ENCODE data around the gene UNC93A. TPM values are rescaled to one million over a fixed set of nuclear protein-coding genes. Genes with fewer than 3 reads are reported as not detected.
"Not testable (repeated sequence)": the region's sequence is repeated elsewhere in the genome, so short reads cannot be mapped to it uniquely, and the experiment has no call there.

UNC93A gene
- total RNA-seq, 1 donor from 2014 or later: not detected

- H3K4me1 Mint-ChIP-seq; H3K27ac Mint-ChIP-seq; H3K4me3 Mint-ChIP-seq; intact Hi-C loops (cut with micrococcal nuclease); DNase-seq; H3K27me3 Mint-ChIP-seq; H3K9me3 Mint-ChIP-seq; H3K36me3 Mint-ChIP-seq (ENCODE audit: low read depth): not testable (repeated sequence)
Observed at GRCh38 chr6:167320754-167321056, 29.6 kb downstream of the UNC93A start.

DNA sequence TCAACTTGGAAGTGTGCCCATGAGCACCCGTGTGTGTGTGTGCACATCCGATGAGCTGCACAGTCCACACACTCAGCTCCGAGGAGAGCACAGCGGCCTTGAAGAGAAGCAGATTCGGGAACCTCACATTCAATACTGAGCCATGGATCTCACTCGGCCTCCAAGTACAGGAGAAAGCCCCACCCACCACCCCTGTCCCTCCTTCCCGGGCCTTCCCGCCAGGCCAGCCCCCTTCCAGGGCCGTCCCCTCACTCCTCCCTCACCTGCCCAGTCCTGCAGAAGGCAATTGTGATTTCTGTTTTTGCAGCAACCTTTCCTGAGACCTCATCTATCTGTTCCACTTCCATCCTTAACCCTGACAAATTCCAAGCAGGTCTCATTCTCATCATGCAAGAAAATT, 30.1 kb downstream of the UNC93A start:
- intact Hi-C loops (cut with micrococcal nuclease); H3K36me3 Mint-ChIP-seq (ENCODE audit: low read depth); H3K4me3 Mint-ChIP-seq; DNase-seq; H3K4me1 Mint-ChIP-seq; H3K9me3 Mint-ChIP-seq; H3K27ac Mint-ChIP-seq; H3K27me3 Mint-ChIP-seq: not testable (repeated sequence)

DNA sequence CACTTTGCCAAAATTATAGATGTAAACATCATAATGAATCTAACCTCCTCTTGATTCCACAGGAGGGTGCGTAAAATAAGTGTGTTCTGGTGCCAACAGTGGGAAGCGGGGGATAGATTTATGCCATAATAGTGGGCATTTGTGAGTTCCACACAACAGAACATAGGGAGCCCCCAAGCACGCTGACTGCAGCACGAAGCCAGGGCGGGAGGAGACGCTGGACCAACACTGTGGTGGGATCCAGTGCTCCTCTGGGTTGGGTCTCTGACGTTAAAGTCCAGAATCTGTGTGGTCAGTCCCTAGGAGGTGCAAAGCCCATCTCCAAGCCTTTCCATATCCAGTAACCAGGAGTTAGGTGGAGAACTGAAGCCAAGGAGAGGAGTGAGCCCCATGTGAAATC, 32.0 kb downstream of the UNC93A start:
- intact Hi-C loops (cut with micrococcal nuclease): no loop called here
- no peak for DNase-seq
- Mint-ChIP-seq H3K27ac (no peak overlapping the region), H3K4me1 (no peaks in the 10 kb centered on the region), H3K36me3 (ENCODE audit: low read depth) (no peaks in the 10 kb centered on the region), H3K27me3 (no peaks in the 10 kb centered on the region), H3K9me3 (no peaks in the 10 kb centered on the region), H3K4me3 (no peak overlapping the region)

DNA sequence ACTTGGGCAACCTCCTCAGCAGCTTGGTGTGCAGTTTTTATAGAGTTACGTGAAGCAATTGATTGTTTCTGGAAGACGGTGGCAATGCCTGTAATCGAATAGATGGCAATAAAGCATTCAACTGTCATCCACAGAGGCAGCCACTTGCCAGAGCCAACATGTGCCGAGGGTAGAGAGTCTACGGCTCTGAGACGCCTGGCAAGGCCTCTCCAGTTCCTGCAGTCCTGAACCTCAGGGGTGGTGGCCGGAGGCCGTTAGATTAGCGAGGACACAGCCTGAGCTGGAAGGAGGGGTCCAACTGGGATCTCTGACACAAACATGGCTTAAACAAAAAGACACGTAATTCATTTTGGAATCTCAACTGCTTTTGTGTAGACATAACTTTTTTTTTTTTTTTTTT, 33.0 kb downstream of the UNC93A start:
- no peak for DNase-seq
- H3K4me1 Mint-ChIP-seq: no peaks in the 10 kb centered on the region
- H3K36me3 Mint-ChIP-seq (ENCODE audit: low read depth): no peaks in the 10 kb centered on the region
- no peak overlapping the region for H3K4me3 Mint-ChIP-seq
- intact Hi-C loops (cut with micrococcal nuclease): no loop called here
- H3K27me3 Mint-ChIP-seq: no peaks in the 10 kb centered on the region
- H3K9me3 Mint-ChIP-seq: no peaks in the 10 kb centered on the region
- H3K27ac Mint-ChIP-seq: no peak overlapping the region

DNA sequence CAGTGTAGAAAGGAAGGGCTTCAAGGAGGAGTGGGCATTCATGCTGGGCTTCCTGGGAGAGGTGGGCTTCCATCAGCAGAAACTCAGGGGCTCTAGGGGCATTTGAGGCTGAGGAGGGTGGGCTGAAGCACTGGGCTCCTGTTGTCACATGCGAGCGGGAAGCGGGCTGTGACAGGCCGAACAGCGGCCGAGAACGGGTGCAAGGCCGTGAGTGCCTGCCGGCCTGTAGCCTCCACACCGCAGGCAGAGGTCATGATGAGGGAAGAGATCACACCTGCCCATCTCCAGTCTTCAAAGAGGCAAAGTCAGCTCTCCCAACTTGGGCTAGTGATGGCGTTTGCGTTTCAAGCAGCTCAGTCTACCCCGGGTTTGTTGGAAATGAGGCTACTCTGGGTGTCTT, 34.7 kb downstream of the UNC93A start:
- Mint-ChIP-seq H3K4me3 (no peak overlapping the region), H3K4me1 (no peaks in the 10 kb centered on the region)
- intact Hi-C loops (cut with micrococcal nuclease): no loop called here

DNA sequence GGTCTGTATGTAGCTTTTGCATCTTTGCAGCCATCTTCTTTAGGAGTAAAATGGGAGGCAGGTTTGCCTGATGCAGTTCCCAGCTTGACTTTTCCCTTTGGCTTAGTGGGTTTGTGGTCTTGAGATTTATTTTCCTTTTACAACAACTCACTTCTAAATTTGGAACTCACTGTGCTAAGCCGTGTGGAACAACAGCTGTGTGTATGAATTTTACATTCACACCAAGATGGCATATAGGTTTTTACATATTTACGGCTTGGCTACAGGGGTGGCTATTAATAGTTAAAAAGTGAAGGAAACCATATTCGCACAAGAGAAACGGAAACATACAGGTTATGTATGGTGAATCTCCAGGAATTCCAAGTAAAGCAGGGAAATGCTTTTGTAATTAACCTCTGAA, 36.3 kb downstream of the UNC93A start:
- no peak for DNase-seq
- Mint-ChIP-seq H3K36me3 (ENCODE audit: low read depth) (no peaks in the 10 kb centered on the region), H3K27ac (no peak overlapping the region), H3K9me3 (no peaks in the 10 kb centered on the region), H3K4me3 (no peak overlapping the region), H3K4me1 (no peaks in the 10 kb centered on the region), H3K27me3 (peaks cover 4% of the 10 kb centered on the region)
- intact Hi-C loops (cut with micrococcal nuclease): no loop called here

More for the DNA sequence above, 34.7 kb downstream of the UNC93A start:
- no peaks in the 10 kb centered on the region for H3K27me3 Mint-ChIP-seq
- DNase-seq: no peak
- H3K9me3 Mint-ChIP-seq: no peaks in the 10 kb centered on the region
- H3K36me3 Mint-ChIP-seq (ENCODE audit: low read depth): no peaks in the 10 kb centered on the region
- H3K27ac Mint-ChIP-seq: no peak overlapping the region

DNA sequence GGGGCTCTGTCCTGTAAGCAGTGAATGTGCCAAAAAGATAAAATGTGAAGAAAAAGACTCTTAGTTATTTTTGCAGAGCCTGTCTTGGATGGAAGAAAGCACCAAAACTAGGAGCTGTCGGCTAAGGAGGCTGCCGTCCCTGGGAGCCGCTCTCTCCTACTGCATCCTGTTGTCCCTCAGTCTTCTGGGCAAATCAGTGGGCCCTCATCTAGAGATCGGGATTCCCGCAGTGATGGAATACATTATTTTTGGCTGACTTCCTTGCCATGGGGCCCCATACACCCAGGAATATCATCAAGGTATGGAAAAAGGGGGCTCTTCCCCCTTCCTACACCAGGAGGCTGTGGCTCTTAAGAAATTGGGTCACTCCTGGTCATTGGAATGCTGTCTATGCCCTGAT, 37.0 kb downstream of the UNC93A start:
- Mint-ChIP-seq H3K4me3 (no peak overlapping the region), H3K27ac (no peak overlapping the region), H3K27me3 (peaks cover 4% of the 10 kb centered on the region), H3K9me3 (no peaks in the 10 kb centered on the region), H3K36me3 (ENCODE audit: low read depth) (no peaks in the 10 kb centered on the region), H3K4me1 (no peaks in the 10 kb centered on the region)
- DNase-seq: no peak
- intact Hi-C loops (cut with micrococcal nuclease): no loop called here

DNA sequence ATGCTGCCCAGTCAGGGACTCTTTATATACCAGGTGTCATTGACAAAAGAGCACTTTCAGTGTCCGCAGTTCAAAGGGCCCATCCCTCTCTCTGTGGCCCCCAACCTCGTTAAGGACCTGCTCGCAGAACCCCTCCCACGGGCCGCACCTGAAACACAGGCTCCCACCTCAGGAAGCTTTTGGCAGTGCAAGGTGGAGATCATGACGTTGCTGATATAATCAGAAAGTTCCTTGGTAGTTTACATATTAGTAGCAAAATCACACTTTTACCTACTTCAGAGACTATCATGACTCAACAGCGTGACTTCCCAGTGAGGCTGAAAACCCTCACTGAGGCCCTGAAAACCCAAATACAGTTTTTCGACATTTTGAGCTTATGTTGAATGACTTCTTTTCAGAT, 37.9 kb downstream of the UNC93A start:
- intact Hi-C loops (cut with micrococcal nuclease): no loop called here
- peaks cover 4% of the 10 kb centered on the region for H3K27me3 Mint-ChIP-seq
- no peak overlapping the region for H3K27ac Mint-ChIP-seq
- no peaks in the 10 kb centered on the region for H3K4me1 Mint-ChIP-seq
- H3K9me3 Mint-ChIP-seq: no peaks in the 10 kb centered on the region
- H3K36me3 Mint-ChIP-seq (ENCODE audit: low read depth): no peaks in the 10 kb centered on the region
- no peak for DNase-seq
- no peak overlapping the region for H3K4me3 Mint-ChIP-seq

GRCh38 chr6:167330750-167331149, 39.6 kb downstream of the UNC93A start:
- Mint-ChIP-seq H3K9me3 (no peaks in the 10 kb centered on the region), H3K27ac (no peak overlapping the region), H3K4me3 (no peak overlapping the region), H3K27me3 (peaks cover 4% of the 10 kb centered on the region), H3K36me3 (ENCODE audit: low read depth) (no peaks in the 10 kb centered on the region), H3K4me1 (no peaks in the 10 kb centered on the region)
- intact Hi-C loops (cut with micrococcal nuclease): no loop called here
- DNase-seq: no peak

DNA sequence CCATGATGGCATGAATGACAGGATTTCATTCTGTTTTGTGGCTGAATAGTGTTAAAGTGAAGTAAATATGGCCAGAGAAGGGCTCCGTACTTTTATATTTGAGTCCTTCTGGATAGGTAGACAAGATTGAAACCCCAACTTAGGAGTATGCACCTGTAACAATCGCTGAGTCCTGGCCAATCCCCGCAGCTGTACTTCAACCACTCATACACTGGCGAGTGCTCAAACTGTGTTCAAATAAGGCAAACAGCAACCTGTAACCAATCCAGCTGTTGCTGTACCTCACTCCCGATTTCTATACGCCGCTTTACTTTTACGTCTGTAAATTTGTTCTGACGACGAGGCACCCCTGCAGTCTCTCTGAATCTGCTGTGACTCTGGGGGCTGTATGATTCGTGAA, 40.5 kb downstream of the UNC93A start:
- intact Hi-C loops (cut with micrococcal nuclease): no loop called here
- peaks cover 4% of the 10 kb centered on the region for H3K27me3 Mint-ChIP-seq
- H3K36me3 Mint-ChIP-seq (ENCODE audit: low read depth): no peaks in the 10 kb centered on the region
- no peak for DNase-seq
- no peak overlapping the region for H3K27ac Mint-ChIP-seq
- no peaks in the 10 kb centered on the region for H3K4me1 Mint-ChIP-seq
- no peak overlapping the region for H3K4me3 Mint-ChIP-seq
- no peaks in the 10 kb centered on the region for H3K9me3 Mint-ChIP-seq

- intact Hi-C loops (cut with micrococcal nuclease): no loop called here
- Mint-ChIP-seq H3K27me3 (no peaks in the 10 kb centered on the region), H3K4me3 (no peak overlapping the region), H3K27ac (no peak overlapping the region), H3K9me3 (no peaks in the 10 kb centered on the region), H3K4me1 (no peaks in the 10 kb centered on the region), H3K36me3 (ENCODE audit: low read depth) (no peaks in the 10 kb centered on the region)
- no peak for DNase-seq
Observed at GRCh38 chr6:167336844-167337630, 45.9 kb downstream of the UNC93A start.

DNA sequence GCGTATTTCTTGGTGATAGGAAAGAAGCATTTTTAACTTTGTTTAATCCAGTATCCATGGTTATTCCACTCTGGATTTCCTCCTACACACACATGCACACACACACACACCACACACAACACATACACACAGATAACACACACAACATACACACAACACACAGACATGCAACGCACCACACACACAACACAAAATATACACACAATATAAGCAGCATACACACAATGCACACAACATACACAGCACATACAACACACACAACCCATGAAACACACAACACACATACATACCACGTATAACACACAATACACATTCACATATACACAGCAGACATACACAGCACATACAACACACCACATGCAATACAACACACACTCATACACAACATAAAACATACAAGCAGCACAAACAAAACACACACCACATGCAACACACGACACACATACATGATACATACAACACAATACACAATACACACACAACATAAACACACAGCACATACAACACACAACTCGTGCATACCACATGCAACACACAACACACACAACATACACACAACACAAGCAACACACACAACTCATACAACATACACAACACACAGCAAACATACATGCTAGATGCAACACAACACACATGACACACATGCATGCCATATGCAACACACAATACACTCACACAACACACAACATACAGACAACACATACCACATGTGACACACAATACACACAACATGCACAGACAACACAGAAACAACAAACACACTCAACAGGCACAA, 46.7 kb downstream of the UNC93A start:
- intact Hi-C loops (cut with micrococcal nuclease): no loop called here
- no peak for DNase-seq
- Mint-ChIP-seq H3K4me1 (no peaks in the 10 kb centered on the region), H3K9me3 (no peaks in the 10 kb centered on the region), H3K27me3 (no peaks in the 10 kb centered on the region), H3K36me3 (ENCODE audit: low read depth) (no peaks in the 10 kb centered on the region), H3K4me3 (no peak overlapping the region), H3K27ac (no peak overlapping the region)

DNA sequence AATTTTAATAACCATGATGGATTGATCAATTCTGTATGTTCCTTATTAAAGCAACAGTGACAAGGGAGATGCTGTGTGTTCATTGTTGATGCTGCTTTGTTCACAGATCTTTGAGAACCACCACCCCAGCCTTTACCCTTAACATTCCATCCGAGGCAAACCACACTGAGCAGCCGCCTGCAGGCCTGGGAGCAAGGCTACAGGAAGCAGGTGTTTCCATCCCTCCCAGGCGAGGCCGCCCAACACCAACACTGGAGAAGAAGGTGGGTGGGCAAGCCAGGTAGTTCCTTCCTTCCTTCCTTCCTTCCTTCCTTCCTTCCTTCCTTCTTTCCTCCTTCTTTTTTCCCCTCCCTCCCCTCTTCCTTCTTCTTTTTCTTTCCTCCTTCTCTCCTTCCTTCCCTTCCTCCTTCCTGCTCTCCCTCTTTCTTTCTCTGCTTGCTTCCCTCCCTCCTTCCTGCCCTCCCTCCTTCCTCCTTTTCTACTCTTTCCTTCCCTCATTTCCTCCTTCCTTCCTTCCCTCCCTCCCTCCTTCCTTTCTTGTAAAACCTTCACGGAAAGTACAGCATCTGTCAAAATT, 47.5 kb downstream of the UNC93A start:
- Mint-ChIP-seq H3K36me3 (ENCODE audit: low read depth) (no peaks in the 10 kb centered on the region), H3K9me3 (no peaks in the 10 kb centered on the region), H3K4me1 (no peaks in the 10 kb centered on the region), H3K4me3 (no peak overlapping the region), H3K27me3 (no peaks in the 10 kb centered on the region), H3K27ac (no peak overlapping the region)
- intact Hi-C loops (cut with micrococcal nuclease): no loop called here
- no peak for DNase-seq

DNA sequence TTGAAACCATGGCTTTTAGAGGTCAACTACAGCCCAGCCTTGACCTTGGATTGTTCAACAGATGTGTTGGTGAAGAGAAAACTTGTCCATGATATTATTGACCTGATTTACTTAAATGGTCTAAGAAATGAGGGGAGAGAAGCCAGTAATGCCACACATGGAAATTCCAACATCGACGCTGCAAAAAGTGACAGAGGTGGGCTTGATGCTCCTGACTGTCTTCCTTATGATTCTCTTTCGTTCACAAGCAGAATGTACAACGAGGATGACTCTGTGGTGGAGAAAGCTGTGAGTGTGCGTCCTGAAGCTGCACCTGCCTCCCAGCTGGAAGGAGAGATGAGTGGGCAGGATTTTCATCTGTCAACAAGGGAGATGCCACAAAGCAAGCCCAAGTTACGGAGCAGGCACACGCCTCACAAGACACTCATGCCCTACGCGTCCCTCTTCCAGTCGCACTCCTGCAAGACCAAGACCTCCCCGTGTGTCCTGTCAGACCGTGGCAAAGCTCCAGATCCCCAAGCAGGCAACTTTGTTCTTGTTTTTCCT, 50.0 kb downstream of the UNC93A start:
- no peaks in the 10 kb centered on the region for H3K36me3 Mint-ChIP-seq (ENCODE audit: low read depth)
- H3K27me3 Mint-ChIP-seq: peaks cover 14% of the 10 kb centered on the region
- no peak overlapping the region for H3K27ac Mint-ChIP-seq
- H3K4me1 Mint-ChIP-seq: no peaks in the 10 kb centered on the region
- intact Hi-C loops (cut with micrococcal nuclease): no loop called here
- DNase-seq: no peak
- H3K9me3 Mint-ChIP-seq: no peaks in the 10 kb centered on the region
- no peak overlapping the region for H3K4me3 Mint-ChIP-seq

Data from activated CD4-positive, alpha-beta T cell treated with anti-CD3 and anti-CD28 coated beads, Interleukin-2, amount 10 ng/mL, durations not matched to agents 24 days and 14 days (primary cell).